H1 (cell line): ENCODE measurements around the gene ARHGAP32. TPM values are rescaled to one million over a fixed set of nuclear protein-coding genes. Genes with fewer than 3 reads are reported as not detected.

Source experiments
- POLR2A ChIP-seq, 2 experiments: IDR thresholded peaks; 1 replicate in 1 of 2; 2 replicates in 1 of 2; pipeline ENCODE4 v1.6.1; 2011; ENCODE audit warnings: low read depth in 2 of 2, low read length in 2 of 2, mild to moderate bottlenecking in 2 of 2; ENCODE audit errors: control extremely low read depth in 1 of 2
- RBBP5 ChIP-seq: IDR thresholded peaks from 2 replicates; pipeline ENCODE4 v1.7.1; 2012; ENCODE audit warnings: low read depth, mild to moderate bottlenecking, inconsistent platforms, low read length, moderate library complexity, borderline replicate concordance
- TAF1 ChIP-seq: IDR thresholded peaks from 2 replicates; pipeline ENCODE4 v1.6.1; 2011; ENCODE audit warnings: mild to moderate bottlenecking, low read depth, low read length
- ZNF274 ChIP-seq: IDR thresholded peaks from 2 replicates; pipeline ENCODE4 v1.7.0; 2012; ENCODE audit warnings: low read length, borderline replicate concordance; ENCODE audit errors: extremely low read depth
- polyA plus RNA-seq, 7 experiments: library from polyadenylated mRNA; depleted of rRNA in 3 of 7; stranded (reverse) in 5 of 7; unstranded in 2 of 7; fragments of >200 nt in 5 of 7; fragments of 200-250 nt in 2 of 7; gene quantifications; 1 replicate in 5 of 7; 2 replicates in 1 of 7; 4 replicates in 1 of 7; pipeline versions ENCODE4 v1.2.1 to v1.2.3, GENCODE V29; 2011 to 2013; ENCODE audit warnings: missing spikeins in 2 of 7, mixed read lengths in 2 of 7
- total RNA-seq: library from RNA; stranded (reverse); fragmentation: NEBNext Ultra II Directional; extraction: Animal tissue kit (Norgen Biotek cat#: 25700); gene quantifications from 2 replicates; pipeline ENCODE4 v1.2.1, GENCODE V29; 2021

ARHGAP32 gene
- total and polyA plus RNA-seq, 2 of the 8 experiments (the other 6 are each of a cell fraction or from before 2014, with no cell fraction given): 13.7 to 30.0 TPM

- 0 out of 2 replicates have a peak, but pooled peaks have one; percentile 31 for TF ChIP-seq TAF1
- no peak for TF ChIP-seq RBBP5
- TF ChIP-seq ZNF274: no peak
- no peak for TF ChIP-seq POLR2A (IDR thresholded peaks at IDR 0.05; ENCODE audit: control extremely low read depth in 1 of 2, low read depth in 2 of 2, low read length in 2 of 2)
Measured at GRCh38 chr11:129023968-129024676, 168.0 kb downstream of the ARHGAP32 start (continued).
